Neuronal stem cell (in vitro differentiated cells): ENCODE data around the gene ART4.

Source experiments
- DNase-seq: peaks from one replicate; pipeline ENCODE4 v3.0.0-alpha.2; 2013; ENCODE audit warnings: low spot score
- H2AFZ ChIP-seq: one replicate; pipeline ENCODE4 v1.6.1; 2013; ENCODE audit warnings: mild to moderate bottlenecking, low read length, inconsistent platforms
- H2AK5ac ChIP-seq: 2 replicates; pipeline ENCODE4 v1.6.1; 2013; ENCODE audit warnings: low read depth, mild to moderate bottlenecking, inconsistent platforms, low read length, moderate library complexity, mixed read lengths
- H2BK120ac ChIP-seq: 2 replicates; pipeline ENCODE4 v1.6.1; 2013; ENCODE audit warnings: low read depth, mild to moderate bottlenecking, inconsistent platforms, low read length, moderate library complexity, mixed read lengths
- H2BK12ac ChIP-seq: one replicate; pipeline ENCODE4 v1.6.1; 2013; ENCODE audit warnings: low read length, inconsistent platforms
- H2BK15ac ChIP-seq: 2 replicates; pipeline ENCODE4 v1.6.1; 2013; ENCODE audit warnings: mild to moderate bottlenecking, low read length, inconsistent platforms, mixed read lengths
- H2BK5ac ChIP-seq: one replicate; pipeline ENCODE4 v1.6.1; 2013; ENCODE audit warnings: inconsistent platforms, mild to moderate bottlenecking, low read length, moderate library complexity
- H3K14ac ChIP-seq: one replicate; pipeline ENCODE4 v1.6.1; 2013; ENCODE audit warnings: low read length, inconsistent platforms
- H3K18ac ChIP-seq: 2 replicates; pipeline ENCODE4 v1.6.1; 2013; ENCODE audit warnings: low read length, inconsistent platforms
- H3K23ac ChIP-seq: 2 replicates; pipeline ENCODE4 v1.6.1; 2013; ENCODE audit warnings: low read depth, mild to moderate bottlenecking, mixed read lengths, low read length, inconsistent platforms; ENCODE audit not compliant: poor library complexity
- H3K27ac ChIP-seq: replicated peaks from 3 replicates; pipeline ENCODE4 v1.5.1; 2013; ENCODE audit warnings: low read length, inconsistent platforms
- H3K27me3 ChIP-seq, 3 experiments: 2 replicates each; pipeline ENCODE4 v1.6.1; 2013; ENCODE audit warnings: low read length in 3 of 3, mild to moderate bottlenecking in 2 of 3, inconsistent platforms in 1 of 3, low read depth in 1 of 3, mixed read lengths in 1 of 3, moderate library complexity in 1 of 3; ENCODE audit not compliant: control insufficient read depth in 3 of 3, insufficient read depth in 3 of 3
- H3K36me3 ChIP-seq, 2 donors: replicated peaks in 1 of 2; 2 replicates each; pipeline ENCODE4 v1.6.1; 2013; ENCODE audit warnings: low read length in 2 of 2; ENCODE audit not compliant: control insufficient read depth in 2 of 2, insufficient read depth in 2 of 2
- H3K4ac ChIP-seq: 2 replicates; pipeline ENCODE4 v1.6.1; 2013; ENCODE audit warnings: inconsistent platforms, mild to moderate bottlenecking, low read length, moderate library complexity
- H3K4me1 ChIP-seq, 2 donors: 1 replicate in 1 of 2; 2 replicates in 1 of 2; pipeline ENCODE4 v1.6.1; 2013; ENCODE audit warnings: low read length in 2 of 2, low read depth in 1 of 2; ENCODE audit not compliant: control insufficient read depth in 2 of 2, insufficient read depth in 1 of 2
- H3K4me2 ChIP-seq: one replicate; pipeline ENCODE4 v1.6.1; 2013; ENCODE audit warnings: mild to moderate bottlenecking, low read length, inconsistent platforms; ENCODE audit not compliant: insufficient read depth, poor library complexity, severe bottlenecking
- H3K4me3 ChIP-seq, 2 donors: 2 replicates each; pipeline ENCODE4 v1.5.1; 2013; ENCODE audit warnings: low read length in 2 of 2, mild to moderate bottlenecking in 2 of 2, inconsistent platforms in 1 of 2, moderate library complexity in 1 of 2
- H3K79me1 ChIP-seq: one replicate; pipeline ENCODE4 v1.6.1; 2013; ENCODE audit warnings: low read depth, mild to moderate bottlenecking, inconsistent platforms, low read length, moderate library complexity
- H3K9ac ChIP-seq: one replicate; pipeline ENCODE4 v1.6.1; 2013; ENCODE audit warnings: mild to moderate bottlenecking, low read depth, low read length, inconsistent platforms; ENCODE audit not compliant: poor library complexity
- H3K9me3 ChIP-seq, 2 donors: replicated peaks in 1 of 2; 2 replicates each; pipeline versions ENCODE3 to v1.6.1; 2013; ENCODE audit warnings: low read length in 2 of 2, mild to moderate bottlenecking in 2 of 2, inconsistent platforms in 1 of 2, low read depth in 1 of 2, mixed read lengths in 1 of 2, moderate library complexity in 1 of 2; ENCODE audit not compliant: control insufficient read depth in 2 of 2, insufficient read depth in 1 of 2
- H4K8ac ChIP-seq: one replicate; pipeline ENCODE4 v1.6.1; 2013; ENCODE audit warnings: low read depth, mild to moderate bottlenecking, inconsistent platforms, low read length, moderate library complexity
- H4K91ac ChIP-seq: one replicate; pipeline ENCODE4 v1.6.1; 2013; ENCODE audit warnings: low read length, low read depth, mild to moderate bottlenecking, inconsistent platforms; ENCODE audit not compliant: poor library complexity
- WGBS, 2 donors: extraction: QIAGEN DNeasy Blood & Tissue Kit; methylation state at CpG; one replicate each; pipeline ENCODE4 v1.1.7; 2013; ENCODE audit warnings: missing lambda C conversion rate in 2 of 2, mixed read lengths in 1 of 2; ENCODE audit not compliant: insufficient read length in 2 of 2, insufficient replicate concordance in 1 of 2; ENCODE audit errors: extremely low coverage in 2 of 2; 5-methylcytosine and 5-hydroxymethylcytosine counted together

Gene ART4

GRCh38 chr12:14795028-14795448 is 48.3 kb downstream of the ART4 start:
- H3K36me3 ChIP-seq = peaks cover 23 to 99% of the 10 kb centered on the region in 2 donors
- H3K4me3 ChIP-seq = no peak overlapping the region
- DNase-seq = no peak
- no peak overlapping the region for H3K27ac ChIP-seq
- H3K4ac ChIP-seq = no peak overlapping the region
- no peak overlapping the region for H2BK5ac ChIP-seq
- no peak overlapping the region for H2BK12ac ChIP-seq
- H4K8ac ChIP-seq = no peak overlapping the region
- no peaks in the 10 kb centered on the region for H3K4me1 ChIP-seq
- H3K4me2 ChIP-seq = no peak overlapping the region
- no peak overlapping the region for H3K18ac ChIP-seq
- H3K9ac ChIP-seq = no peak overlapping the region
- no peak overlapping the region for H3K23ac ChIP-seq
- no peaks in the 10 kb centered on the region for H3K9me3 ChIP-seq
- no peaks in the 10 kb centered on the region for H3K79me1 ChIP-seq
- no peak overlapping the region for H3K14ac ChIP-seq
- WGBS, 2 donors = no CpG with 5 or more reads among the region's 4 CpGs
- H2BK15ac ChIP-seq = no peak overlapping the region
- no peak overlapping the region for H2BK120ac ChIP-seq
- no peak overlapping the region for H2AK5ac ChIP-seq
- H2AFZ ChIP-seq = no peak overlapping the region
- no peak overlapping the region for H4K91ac ChIP-seq
- H3K27me3 ChIP-seq = no peaks in the 10 kb centered on the region

- Histone ChIP-seq H2BK5ac (no peak overlapping the region), H3K27me3 (no peaks in the 10 kb centered on the region), H2BK120ac (no peak overlapping the region), H2BK12ac (no peak overlapping the region), H3K23ac (no peak overlapping the region), H2AFZ (no peak overlapping the region), H3K27ac (no peak overlapping the region), H2BK15ac (no peak overlapping the region), H3K4me2 (no peak overlapping the region), H4K91ac (no peak overlapping the region), H3K18ac (no peak overlapping the region), H2AK5ac (no peak overlapping the region), H3K4me1 (no peaks in the 10 kb centered on the region), H3K36me3 (peaks cover 13 to 68% of the 10 kb centered on the region in 2 donors), H3K14ac (no peak overlapping the region), H3K79me1 (no peaks in the 10 kb centered on the region), H3K9ac (no peak overlapping the region), H3K9me3 (no peaks in the 10 kb centered on the region), H3K4ac (no peak overlapping the region), H4K8ac (no peak overlapping the region), H3K4me3 (no peak overlapping the region)
- DNase-seq = no peak
- WGBS, 2 donors = no CpG with 5 or more reads among the region's 3 CpGs
Observed at GRCh38 chr12:14785568-14785967, 57.8 kb downstream of the ART4 start.

GRCh38 chr12:14784471-14784870 is 58.9 kb downstream of the ART4 start:
- no CpG with 5 or more reads among the region's 2 CpGs for WGBS, 2 donors
- H2BK12ac ChIP-seq = no peak overlapping the region
- no peaks in the 10 kb centered on the region for H3K79me1 ChIP-seq

GRCh38 chr12:14782756-14783155 is 60.6 kb downstream of the ART4 start:
- Histone ChIP-seq H3K79me1 (no peaks in the 10 kb centered on the region), H3K27ac (no peak overlapping the region), H3K9me3 (no peaks in the 10 kb centered on the region), H2BK12ac (no peak overlapping the region), H3K36me3 (peaks cover 5 to 40% of the 10 kb centered on the region in 2 donors), H4K91ac (no peak overlapping the region), H3K18ac (no peak overlapping the region), H2BK120ac (no peak overlapping the region), H3K4me1 (no peaks in the 10 kb centered on the region), H2AFZ (no peak overlapping the region), H3K23ac (no peak overlapping the region), H3K27me3 (no peaks in the 10 kb centered on the region), H2BK15ac (no peak overlapping the region), H2BK5ac (no peak overlapping the region), H3K4me2 (no peak overlapping the region), H3K9ac (no peak overlapping the region), H2AK5ac (no peak overlapping the region), H3K4ac (no peak overlapping the region), H3K14ac (no peak overlapping the region), H4K8ac (no peak overlapping the region), H3K4me3 (no peak overlapping the region)
- no peak for DNase-seq

More at GRCh38 chr12:14784471-14784870, 58.9 kb downstream of the ART4 start:
- H2BK5ac ChIP-seq = no peak overlapping the region
- H3K9ac ChIP-seq = no peak overlapping the region
- H2BK15ac ChIP-seq = no peak overlapping the region
- H4K91ac ChIP-seq = no peak overlapping the region
- H2BK120ac ChIP-seq = no peak overlapping the region
- H3K4me1 ChIP-seq = no peaks in the 10 kb centered on the region
- H2AFZ ChIP-seq = no peak overlapping the region
- H3K23ac ChIP-seq = no peak overlapping the region
- H2AK5ac ChIP-seq = no peak overlapping the region
- H3K4ac ChIP-seq = no peak overlapping the region
- no peak overlapping the region for H3K27ac ChIP-seq
- H3K4me2 ChIP-seq = no peak overlapping the region
- no peak for DNase-seq
- H3K18ac ChIP-seq = no peak overlapping the region
- no peak overlapping the region for H3K14ac ChIP-seq
- no peak overlapping the region for H3K4me3 ChIP-seq
- no peak overlapping the region for H4K8ac ChIP-seq
- no peaks in the 10 kb centered on the region for H3K9me3 ChIP-seq
- H3K27me3 ChIP-seq = no peaks in the 10 kb centered on the region
- peaks cover 10 to 57% of the 10 kb centered on the region in 2 donors for H3K36me3 ChIP-seq
